SK-N-MC (cell line): ENCODE data around the gene MED29.

ENCODE experiments used
- EZH2 ChIP-seq: fragments of 200-600 bp; sonication (generic); IDR thresholded peaks from one replicate; pipeline ENCODE4 v1.6.1; 2017; ENCODE audit warnings: antibody characterized with exemption
- POLR2AphosphoS5 ChIP-seq: IDR thresholded peaks from 2 replicates; pipeline ENCODE4 v1.6.1; 2012; ENCODE audit warnings: mild to moderate bottlenecking, low read depth, low read length, borderline replicate concordance

DNA sequence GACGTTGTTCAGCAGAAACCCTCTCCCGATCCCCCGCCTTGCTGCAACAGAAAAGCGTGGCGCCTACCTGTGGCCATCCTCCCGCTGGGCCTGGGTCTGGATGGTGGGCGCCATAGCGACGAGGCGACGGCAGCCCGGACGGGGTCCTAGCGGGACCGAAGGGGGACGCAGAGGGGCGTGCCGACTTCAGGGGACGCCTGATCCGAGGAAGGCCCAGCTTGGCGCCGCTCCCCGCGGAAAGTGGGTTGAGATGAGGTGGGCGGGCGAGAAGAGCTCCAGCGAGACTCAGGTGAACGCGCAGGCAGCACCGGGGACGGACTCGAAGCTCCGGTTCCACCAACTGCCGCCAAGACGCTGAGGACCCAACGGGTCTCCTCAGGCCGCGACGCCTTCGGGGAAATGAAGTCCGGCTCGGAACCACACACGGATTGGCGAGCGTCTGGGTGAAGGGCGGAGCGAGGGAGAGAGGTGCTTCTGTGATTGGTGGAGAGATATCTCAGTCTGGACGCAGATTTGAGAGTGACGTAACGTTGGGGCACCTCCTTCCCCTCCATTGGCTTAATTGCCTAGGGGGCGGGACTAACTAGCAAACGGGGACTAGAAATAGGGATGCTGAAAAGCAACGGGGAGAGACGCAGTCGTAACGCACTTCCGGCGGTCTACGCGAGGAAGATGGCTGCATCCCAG is at the start of gene MED29, which contains the start of gene PAF1:
- TF ChIP-seq POLR2AphosphoS5 (peak; percentile 97), EZH2 (no peak)
